Activated CD4-positive, alpha-beta T cell treated with anti-CD3 and anti-CD28 coated beads for 36 hours (primary cell): ENCODE measurements around the gene USP40. TPM values are rescaled to one million over a fixed set of nuclear protein-coding genes. Genes with fewer than 3 reads are reported as not detected.

ENCODE experiments used
- ATAC-seq: fragments of 200-7000 bp; cut with Tn5 transposase; one replicate; pipeline ENCODE4 v1.10.0; 2021; ENCODE audit warnings: mild to moderate bottlenecking, moderate library complexity
- CTCF ChIA-PET: fragments of 350-600 bp; sonication (Branson Sonifier 250); formaldehyde crosslinking; loops from one replicate; lab custom pipeline; 2021; ENCODE audit warnings: antibody characterized with exemption; lab: Charles Lee
- POLR2A ChIA-PET: fragments of 350-600 bp; sonication (Branson Sonifier 250); formaldehyde crosslinking; loops from one replicate; lab custom pipeline; 2021; ENCODE audit warnings: antibody characterized with exemption, inconsistent platforms; lab: Charles Lee
- DNase-seq: peaks from one replicate; pipeline ENCODE4 v3.0.0-alpha.2; 2020
- H3K27ac Mint-ChIP-seq: one replicate; pipeline ENCODE4 v1.8.0; 2021; ENCODE audit warnings: mixed read lengths
- H3K27me3 Mint-ChIP-seq: one replicate; pipeline ENCODE4 v1.8.0; 2021; ENCODE audit warnings: mixed read lengths
- H3K36me3 Mint-ChIP-seq: one replicate; pipeline ENCODE4 v1.8.0; 2021; ENCODE audit warnings: low read depth, mixed read lengths
- H3K4me1 Mint-ChIP-seq: one replicate; pipeline ENCODE4 v1.8.0; 2021; ENCODE audit warnings: mixed read lengths
- H3K4me3 Mint-ChIP-seq: one replicate; pipeline ENCODE4 v1.8.0; 2021; ENCODE audit warnings: mild to moderate bottlenecking, moderate library complexity, mixed read lengths
- H3K9me3 Mint-ChIP-seq: one replicate; pipeline ENCODE4 v1.8.0; 2021; ENCODE audit warnings: low read depth, mixed read lengths
- intact Hi-C, 2 experiments: fragments of 100-400 bp; cut with DNase I in 1 of 2; cut with micrococcal nuclease in 1 of 2; formaldehyde crosslinking; loops; one replicate each; pipeline versions ENCODE4 v1.14.2 to v1.15.1; 2022 to 2024; cut with DNase I, micrococcal nuclease
- total RNA-seq, 2 experiments: library from RNA; stranded (reverse); gene quantifications; one replicate each; pipeline ENCODE4 v1.2.3, GENCODE V29; 2021

The USP40 gene
- total RNA-seq, 2 experiments from 2014 or later = 12.0 to 12.9 TPM

GRCh38 chr2:233492751-233493150 is 73.8 kb downstream of the USP40 start:
- Mint-ChIP-seq H3K36me3 (peaks cover 6% of the 10 kb centered on the region), H3K4me3 (no peak overlapping the region), H3K9me3 (no peaks in the 10 kb centered on the region), H3K4me1 (no peaks in the 10 kb centered on the region), H3K27ac (no peak overlapping the region), H3K27me3 (no peaks in the 10 kb centered on the region)
- ATAC-seq (no peak), DNase-seq (no peak)
- intact Hi-C loops = no loop called here
- ChIA-PET POLR2A (no interaction called here), CTCF (no interaction called here)

- DNase-seq = no peak
- intact Hi-C loops = no loop called here
- Mint-ChIP-seq H3K27ac (no peak overlapping the region), H3K9me3 (no peaks in the 10 kb centered on the region), H3K36me3 (peaks cover 6% of the 10 kb centered on the region), H3K4me3 (no peak overlapping the region), H3K27me3 (no peaks in the 10 kb centered on the region), H3K4me1 (no peaks in the 10 kb centered on the region)
- ATAC-seq = no peak
- POLR2A ChIA-PET = no interaction called here
- CTCF ChIA-PET = no interaction called here
Measured at GRCh38 chr2:233492078-233492477, 74.5 kb downstream of the USP40 start.

- no peaks in the 10 kb centered on the region for H3K4me1 Mint-ChIP-seq
- H3K36me3 Mint-ChIP-seq = peaks cover 6% of the 10 kb centered on the region
- intact Hi-C loops = no loop called here
- no peak overlapping the region for H3K27ac Mint-ChIP-seq
- ChIA-PET POLR2A (no interaction called here), CTCF (no interaction called here)
- no peak overlapping the region for H3K4me3 Mint-ChIP-seq
- H3K9me3 Mint-ChIP-seq = no peaks in the 10 kb centered on the region
- no peaks in the 10 kb centered on the region for H3K27me3 Mint-ChIP-seq
- DNase-seq = no peak
- no peak for ATAC-seq
Measured at GRCh38 chr2:233491326-233491725, 75.3 kb downstream of the USP40 start.

GRCh38 chr2:233490831-233491230 is 75.8 kb downstream of the USP40 start:
- DNase-seq (no peak), ATAC-seq (no peak)
- H3K4me1 Mint-ChIP-seq = no peaks in the 10 kb centered on the region
- ChIA-PET POLR2A (no interaction called here), CTCF (no interaction called here)
- H3K27me3 Mint-ChIP-seq = no peaks in the 10 kb centered on the region
- peaks cover 6% of the 10 kb centered on the region for H3K36me3 Mint-ChIP-seq
- no peak overlapping the region for H3K27ac Mint-ChIP-seq
- intact Hi-C loops = no loop called here
- no peaks in the 10 kb centered on the region for H3K9me3 Mint-ChIP-seq
- no peak overlapping the region for H3K4me3 Mint-ChIP-seq

- Mint-ChIP-seq H3K27me3 (no peaks in the 10 kb centered on the region), H3K9me3 (no peaks in the 10 kb centered on the region), H3K36me3 (peaks cover 6% of the 10 kb centered on the region), H3K4me3 (no peak overlapping the region), H3K4me1 (no peaks in the 10 kb centered on the region), H3K27ac (no peak overlapping the region)
- ChIA-PET CTCF (no interaction called here), POLR2A (no interaction called here)
- ATAC-seq (no peak), DNase-seq (no peak)
- intact Hi-C loops = no loop called here
Measured at GRCh38 chr2:233489666-233490065, 76.9 kb downstream of the USP40 start.

GRCh38 chr2:233489143-233489542 is 77.4 kb downstream of the USP40 start:
- H3K27ac Mint-ChIP-seq = no peak overlapping the region
- POLR2A ChIA-PET = no interaction called here
- H3K4me3 Mint-ChIP-seq = no peak overlapping the region
- no peaks in the 10 kb centered on the region for H3K9me3 Mint-ChIP-seq
- intact Hi-C loops = no loop called here
- ATAC-seq (no peak), DNase-seq (no peak)
- H3K27me3 Mint-ChIP-seq = no peaks in the 10 kb centered on the region
- H3K4me1 Mint-ChIP-seq = no peaks in the 10 kb centered on the region
- CTCF ChIA-PET = no interaction called here
- peaks cover 6% of the 10 kb centered on the region for H3K36me3 Mint-ChIP-seq

- ChIA-PET CTCF (interaction anchor here (0.6 kb wide), 1 partner anchor 640 kb away, joined by 3 read pairs; no protein-coding TSS in a partner anchor), POLR2A (no interaction called here)
- Mint-ChIP-seq H3K4me3 (no peak overlapping the region), H3K9me3 (no peaks in the 10 kb centered on the region), H3K4me1 (no peaks in the 10 kb centered on the region), H3K27ac (no peak overlapping the region), H3K27me3 (no peaks in the 10 kb centered on the region), H3K36me3 (peaks cover 3% of the 10 kb centered on the region)
- DNase-seq = no peak
- intact Hi-C loops = no loop called here
- ATAC-seq = no peak
Measured at GRCh38 chr2:233487748-233488345, 78.7 kb downstream of the USP40 start.

- Mint-ChIP-seq H3K9me3 (no peaks in the 10 kb centered on the region), H3K27ac (no peak overlapping the region), H3K4me3 (no peak overlapping the region), H3K27me3 (no peaks in the 10 kb centered on the region), H3K4me1 (no peaks in the 10 kb centered on the region), H3K36me3 (peaks cover 3% of the 10 kb centered on the region)
- DNase-seq (no peak), ATAC-seq (no peak)
- ChIA-PET CTCF (no interaction called here), POLR2A (no interaction called here)
- intact Hi-C loops = no loop called here
Measured at GRCh38 chr2:233486778-233487552, 79.6 kb downstream of the USP40 start.

GRCh38 chr2:233486357-233486756 is 80.2 kb downstream of the USP40 start:
- Mint-ChIP-seq H3K27me3 (no peaks in the 10 kb centered on the region), H3K4me3 (no peak overlapping the region), H3K27ac (no peak overlapping the region), H3K9me3 (no peaks in the 10 kb centered on the region), H3K4me1 (no peaks in the 10 kb centered on the region), H3K36me3 (peaks cover 3% of the 10 kb centered on the region)
- no peak for DNase-seq
- ATAC-seq = no peak
- ChIA-PET POLR2A (no interaction called here), CTCF (no interaction called here)
- intact Hi-C loops = no loop called here

- intact Hi-C loops = no loop called here
- CTCF ChIA-PET = interaction anchor here (1.0 kb wide), 1 partner anchor 117 kb away, joined by 3 read pairs; no protein-coding TSS in a partner anchor
- POLR2A ChIA-PET = no interaction called here
Measured at GRCh38 chr2:233485726-233486125, 80.9 kb downstream of the USP40 start.

GRCh38 chr2:233482616-233483015 is 84.0 kb downstream of the USP40 start:
- Mint-ChIP-seq H3K4me1 (no peaks in the 10 kb centered on the region), H3K27me3 (no peaks in the 10 kb centered on the region), H3K36me3 (peaks cover 3% of the 10 kb centered on the region), H3K27ac (no peak overlapping the region), H3K4me3 (no peak overlapping the region), H3K9me3 (no peaks in the 10 kb centered on the region)
- intact Hi-C loops = no loop called here
- ChIA-PET CTCF (interaction anchor here (0.6 to 1.1 kb wide), 2 partner anchors 9 to 103 kb away, joined by 3 to 4 read pairs; no protein-coding TSS in a partner anchor), POLR2A (interaction anchor here (0.7 kb wide), 1 partner anchor 884 kb away, joined by 7 read pairs; no protein-coding TSS in a partner anchor)
- DNase-seq = no peak
- ATAC-seq = no peak

More at GRCh38 chr2:233485726-233486125, 80.9 kb downstream of the USP40 start:
- Mint-ChIP-seq H3K4me3 (no peak overlapping the region), H3K36me3 (peaks cover 3% of the 10 kb centered on the region), H3K27me3 (no peaks in the 10 kb centered on the region), H3K9me3 (no peaks in the 10 kb centered on the region), H3K27ac (no peak overlapping the region), H3K4me1 (no peaks in the 10 kb centered on the region)
- ATAC-seq (no peak), DNase-seq (no peak)
